Measurements from ENCODE around the gene CENPE.

Gene CENPE

GRCh38 chr4:103099691-103100392, 98.3 kb downstream of the CENPE start, which contains the start of gene BDH2 (continued):
- TF ChIP-seq PATZ1 (tag by site-specific recombination; IDR thresholded peaks at IDR 0.05) (no peak), ZNF416 (tag by site-specific recombination; IDR thresholded peaks at IDR 0.05) (no peak), ZBTB8A (tag by site-specific recombination; IDR thresholded peaks at IDR 0.05) (0 out of 2 replicates have a peak, but pooled peaks have one; percentile 11), AEBP2 (tag by site-specific recombination; IDR thresholded peaks at IDR 0.05; ENCODE audit: borderline replicate concordance) (no peak), ZNF76 (tag by site-specific recombination; IDR thresholded peaks at IDR 0.05; ENCODE audit: borderline replicate concordance, low read depth) (peak; percentile 77; the same call in 1 of the 2 replicates), ZNF184 (tag by site-specific recombination; IDR thresholded peaks at IDR 0.05) (no peak), ZEB2 (tag by site-specific recombination; IDR thresholded peaks at IDR 0.05) (no peak), ZNF654 (tag by site-specific recombination; IDR thresholded peaks at IDR 0.05; ENCODE audit: low read depth) (peak; percentile 91), ZNF112 (tag by site-specific recombination; IDR thresholded peaks at IDR 0.05) (no peak), ZNF324 (tag by site-specific recombination; IDR thresholded peaks at IDR 0.05) (no peak), ZNF624 (tag by site-specific recombination; IDR thresholded peaks at IDR 0.05) (no peak)

- ChIA-PET CTCF (interaction anchor here (0.6 to 4.4 kb wide), 12 partner anchors 7 to 687 kb away, joined by 3 to 13 read pairs (median 3); no protein-coding TSS in a partner anchor), POLR2A (no interaction called here)
- TF ChIP-seq PRDM6 (tag by site-specific recombination; IDR thresholded peaks at IDR 0.05), result no peak
- no peak for TF ChIP-seq ZNF174 (tag by site-specific recombination; IDR thresholded peaks at IDR 0.05)
- TF ChIP-seq ZNF626 (tag by site-specific recombination; IDR thresholded peaks at IDR 0.05), result no peak
- H3K27ac ChIP-seq (ENCODE audit: extremely low read depth, low read depth, low read length), result no peak overlapping the region
- H3K4me3 ChIP-seq (ENCODE audit: low read depth, low read length), result peak overlapping the region; percentile 35
- no peaks in the 10 kb centered on the region for H3K9me3 ChIP-seq (ENCODE audit: control insufficient read depth, insufficient read depth, low read depth, low read length)
- peaks cover 0 to 2% of the 10 kb centered on the region in 2 experiments; a peak in 1 of 3 replicates for H3K36me3 ChIP-seq (ENCODE audit: control insufficient read depth in 2 of 2, insufficient read depth in 1 of 2, low read length in 2 of 2)
- H3K4me1 ChIP-seq (ENCODE audit: control insufficient read depth, insufficient read depth, low read length), result no peaks in the 10 kb centered on the region
These were observed 99.2 kb downstream of the CENPE start for GRCh38 chr4:103098756-103099440.

- no peak overlapping the region for H3K4me3 ChIP-seq (ENCODE audit: low read depth, low read length)
- no peaks in the 10 kb centered on the region for H3K9me3 ChIP-seq (ENCODE audit: control insufficient read depth, insufficient read depth, low read depth, low read length)
- no peak overlapping the region for H3K27ac ChIP-seq (ENCODE audit: extremely low read depth, low read depth, low read length)
- ChIA-PET CTCF (interaction anchor here (0.9 to 4.4 kb wide), 3 partner anchors 11 to 477 kb away, joined by 3 to 13 read pairs (median 3); no protein-coding TSS in a partner anchor), POLR2A (no interaction called here)
- H3K4me1 ChIP-seq (ENCODE audit: control insufficient read depth, insufficient read depth, low read length), result no peaks in the 10 kb centered on the region
- H3K36me3 ChIP-seq (ENCODE audit: control insufficient read depth in 2 of 2, insufficient read depth in 1 of 2, low read length in 2 of 2), result peaks cover 0 to 4% of the 10 kb centered on the region in 2 experiments; a peak in 1 of 3 replicates
- TF ChIP-seq MYNN (tag by site-specific recombination; IDR thresholded peaks at IDR 0.05; ENCODE audit: borderline replicate concordance), result no peak
- no peak for TF ChIP-seq ZSCAN4 (tag by site-specific recombination; IDR thresholded peaks at IDR 0.05)
- no peak for TF ChIP-seq ZNF350 (tag by site-specific recombination; IDR thresholded peaks at IDR 0.05)
- no peak for TF ChIP-seq ZNF18 (tag by site-specific recombination; IDR thresholded peaks at IDR 0.05)
- TF ChIP-seq ZNF311 (tag by site-specific recombination; IDR thresholded peaks at IDR 0.05; ENCODE audit: borderline replicate concordance), result no peak
- TF ChIP-seq ZNF292 (tag by site-specific recombination; IDR thresholded peaks at IDR 0.05; ENCODE audit: borderline replicate concordance, low read depth), result no peak
- no peak for TF ChIP-seq ZNF366 (tag by site-specific recombination; conservative IDR thresholded peaks at IDR 0.05)
- no peak for TF ChIP-seq EGR2 (tag by site-specific recombination; IDR thresholded peaks at IDR 0.05; ENCODE audit: low read depth)
- TF ChIP-seq ZNF76 (tag by site-specific recombination; IDR thresholded peaks at IDR 0.05; ENCODE audit: borderline replicate concordance, low read depth), result no peak
- TF ChIP-seq SALL2 (tag by site-specific recombination; IDR thresholded peaks at IDR 0.05; ENCODE audit: borderline replicate concordance), result no peak
These were observed 99.8 kb downstream of the CENPE start for GRCh38 chr4:103098341-103098740.

Data from HEK293 (cell line).